GM12878 (cell line): ENCODE data around the gene TMCC2. TPM values are rescaled to one million over a fixed set of nuclear protein-coding genes. Genes with fewer than 3 reads are reported as not detected.

Experiments used
- CBX3 ChIP-seq: fragments of 200-600 bp; sonication (generic); IDR thresholded peaks from 2 replicates; pipeline ENCODE4 v1.6.1; 2016; ENCODE audit warnings: low read depth, borderline replicate concordance
- CHD4 ChIP-seq: fragments of 200-600 bp; sonication (generic); IDR thresholded peaks from 2 replicates; pipeline ENCODE4 v1.6.1; 2016; ENCODE audit warnings: mild to moderate bottlenecking
- CREM ChIP-seq: IDR thresholded peaks from 2 replicates; pipeline ENCODE4 v1.6.1; 2014; ENCODE audit warnings: antibody characterized with exemption, low read depth
- EP300 ChIP-seq, 2 experiments: fragments of 150-350 bp in 1 of 2; IDR thresholded peaks; 2 replicates each; pipeline ENCODE4 v1.6.1; 2011 to 2012; ENCODE audit warnings: low read depth in 2 of 2, low read length in 2 of 2, borderline replicate concordance in 1 of 2, improper control_type of control experiment in 1 of 2, inconsistent platforms in 1 of 2; ENCODE audit not compliant: control insufficient read depth in 1 of 2
- FOXM1 ChIP-seq: IDR thresholded peaks from 2 replicates; pipeline ENCODE4 v1.6.1; 2012; ENCODE audit warnings: low read depth, mild to moderate bottlenecking, inconsistent platforms, low read length, moderate library complexity
- IKZF1 ChIP-seq: fragments of 450-650 bp; conservative IDR thresholded peaks from 2 replicates; pipeline ENCODE4 v1.6.1; 2017; ENCODE audit warnings: antibody characterized with exemption, mild to moderate bottlenecking
- JUNB ChIP-seq: IDR thresholded peaks from 2 replicates; pipeline ENCODE4 v1.6.1; 2016; ENCODE audit warnings: antibody characterized with exemption, mild to moderate bottlenecking
- KLF5 ChIP-seq: fragments of 450-650 bp; IDR thresholded peaks from 2 replicates; pipeline ENCODE4 v1.6.1; 2014; ENCODE audit warnings: mild to moderate bottlenecking; ENCODE audit not compliant: partially characterized antibody
- LARP7 ChIP-seq: fragments of 450-650 bp; IDR thresholded peaks from 2 replicates; pipeline ENCODE4 v1.6.1; 2017; ENCODE audit warnings: mild to moderate bottlenecking
- MEF2A ChIP-seq: IDR thresholded peaks from 2 replicates; pipeline ENCODE4 v1.6.1; 2011; ENCODE audit warnings: low read depth, mild to moderate bottlenecking, low read length, moderate library complexity; ENCODE audit not compliant: insufficient read depth
- MTA2 ChIP-seq: fragments of 450-650 bp; IDR thresholded peaks from 2 replicates; pipeline ENCODE4 v1.6.1; 2016; ENCODE audit warnings: low read depth, mild to moderate bottlenecking, moderate library complexity
- MYB ChIP-seq: fragments of 150-350 bp; IDR thresholded peaks from 2 replicates; pipeline ENCODE4 v1.6.1; 2014; ENCODE audit warnings: mild to moderate bottlenecking, low read depth, low read length, borderline replicate concordance
- PAX5 ChIP-seq: IDR thresholded peaks from 2 replicates; pipeline ENCODE4 v1.6.1; 2011; ENCODE audit warnings: low read depth, low read length, borderline replicate concordance
- POU2F2 ChIP-seq: IDR thresholded peaks from 3 replicates; pipeline ENCODE4 v1.6.1; 2011; ENCODE audit warnings: low read depth, mild to moderate bottlenecking, low read length, borderline replicate concordance
- RFX5 ChIP-seq: IDR thresholded peaks from 2 replicates; pipeline ENCODE4 v1.6.1; 2011; ENCODE audit warnings: low read depth, low read length, improper control_type of control experiment
- RUNX3 ChIP-seq: IDR thresholded peaks from 2 replicates; pipeline ENCODE4 v1.6.1; 2012; ENCODE audit warnings: low read length, inconsistent platforms
- SMAD1 ChIP-seq: fragments of 450-650 bp; IDR thresholded peaks from 2 replicates; pipeline ENCODE4 v1.6.1; 2018; ENCODE audit warnings: mild to moderate bottlenecking, low read depth; ENCODE audit not compliant: partially characterized antibody
- SMC3 ChIP-seq: IDR thresholded peaks from 2 replicates; pipeline ENCODE4 v1.6.1; 2011; ENCODE audit warnings: low read length, improper control_type of control experiment, borderline replicate concordance
- SUZ12 ChIP-seq: fragments of 200-600 bp; sonication (generic); IDR thresholded peaks from one replicate; pipeline ENCODE4 v1.6.1; 2018; ENCODE audit warnings: antibody characterized with exemption, mild to moderate bottlenecking; ENCODE audit not compliant: unreplicated experiment
- TCF3 ChIP-seq: IDR thresholded peaks from 2 replicates; pipeline ENCODE4 v1.6.1; 2012; ENCODE audit warnings: low read depth, mild to moderate bottlenecking, low read length, borderline replicate concordance; ENCODE audit not compliant: insufficient read depth
- YY1 ChIP-seq: IDR thresholded peaks from 2 replicates; pipeline ENCODE4 v1.6.1; 2011; ENCODE audit warnings: low read depth, mild to moderate bottlenecking, low read length
- polyA plus RNA-seq, 11 experiments: library from polyadenylated mRNA; depleted of rRNA in 4 of 11; unstranded in 6 of 11; stranded (reverse) in 5 of 11; fragments of >200 nt; fragmentation: Nextera tagmentation in 4 of 11; fragmentation: Illumina TruSeq in 1 of 11; extraction: Ambion mirVana in 4 of 11; extraction: Trizol in 1 of 11; gene quantifications; 1 replicate in 1 of 11; 2 replicates in 10 of 11; pipeline versions ENCODE4 v1.2.1 to v1.2.3, GENCODE V29; 2011 to 2016; ENCODE audit warnings: inconsistent platforms in 2 of 11, missing spikeins in 2 of 11, low read depth in 1 of 11
- total RNA-seq, 4 experiments: library from RNA; depleted of rRNA in 3 of 4; stranded (reverse); fragments of >200 nt in 3 of 4; fragmentation: Illumina TruSeq in 1 of 4; extraction: Trizol in 1 of 4; gene quantifications; 2 replicates each; pipeline versions ENCODE4 v1.2.1 to v1.2.3, GENCODE V29; 2013 to 2021
- TF ChIP-seq, protein P1 (sequence below): fragments of 450-650 bp; IDR thresholded peaks from 2 replicates; pipeline ENCODE4 v1.6.1; 2017; ENCODE audit warnings: mild to moderate bottlenecking, moderate library complexity
- TF ChIP-seq, protein P2 (sequence below), 3 experiments: IDR thresholded peaks in 2 of 3; conservative IDR thresholded peaks in 1 of 3; 2 replicates each; pipeline ENCODE4 v1.5.1; 2011; ENCODE audit warnings: low read depth in 3 of 3, low read length in 3 of 3, mild to moderate bottlenecking in 3 of 3, control low read depth in 2 of 3, moderate library complexity in 2 of 3, inconsistent platforms in 1 of 3, mixed read lengths in 1 of 3; ENCODE audit not compliant: control insufficient read depth in 2 of 3, insufficient read depth in 1 of 3; ENCODE audit errors: extremely low read depth in 1 of 3
- TF ChIP-seq, protein P3 (sequence below): IDR thresholded peaks from 2 replicates; pipeline ENCODE4 v1.6.1; 2011; ENCODE audit warnings: low read depth, mild to moderate bottlenecking, low read length, moderate library complexity, borderline replicate concordance; ENCODE audit errors: extremely low read depth

The TMCC2 gene
- total and polyA plus RNA-seq, 10 of the 15 experiments (the other 5 are each of a cell fraction or from before 2014, with no cell fraction given): 0.06 to 2.3 (median 0.76) TPM

DNA sequence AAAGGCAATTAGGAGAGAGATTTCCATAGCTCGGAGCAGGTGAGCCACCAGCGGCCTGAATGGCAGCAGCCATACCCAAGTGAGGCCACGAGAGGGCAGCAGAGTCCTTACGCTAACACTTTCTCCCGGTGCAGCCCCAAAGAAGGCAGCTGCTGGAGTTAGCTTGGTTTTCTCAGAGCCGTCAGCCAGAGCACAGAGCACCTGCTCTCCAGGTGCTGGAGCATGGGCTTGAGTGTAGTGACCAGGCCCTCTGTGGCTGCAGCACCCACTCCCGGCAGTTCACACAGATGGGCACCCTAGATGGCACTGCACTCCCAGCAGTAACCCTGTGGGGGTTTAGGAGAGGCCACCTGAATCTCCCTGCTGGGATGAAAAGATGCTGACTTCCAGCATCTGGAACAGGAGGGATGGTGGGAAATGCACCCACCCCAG lies 45.8 kb downstream of the TMCC2 start (continued):
- TF ChIP-seq, protein P1, sequence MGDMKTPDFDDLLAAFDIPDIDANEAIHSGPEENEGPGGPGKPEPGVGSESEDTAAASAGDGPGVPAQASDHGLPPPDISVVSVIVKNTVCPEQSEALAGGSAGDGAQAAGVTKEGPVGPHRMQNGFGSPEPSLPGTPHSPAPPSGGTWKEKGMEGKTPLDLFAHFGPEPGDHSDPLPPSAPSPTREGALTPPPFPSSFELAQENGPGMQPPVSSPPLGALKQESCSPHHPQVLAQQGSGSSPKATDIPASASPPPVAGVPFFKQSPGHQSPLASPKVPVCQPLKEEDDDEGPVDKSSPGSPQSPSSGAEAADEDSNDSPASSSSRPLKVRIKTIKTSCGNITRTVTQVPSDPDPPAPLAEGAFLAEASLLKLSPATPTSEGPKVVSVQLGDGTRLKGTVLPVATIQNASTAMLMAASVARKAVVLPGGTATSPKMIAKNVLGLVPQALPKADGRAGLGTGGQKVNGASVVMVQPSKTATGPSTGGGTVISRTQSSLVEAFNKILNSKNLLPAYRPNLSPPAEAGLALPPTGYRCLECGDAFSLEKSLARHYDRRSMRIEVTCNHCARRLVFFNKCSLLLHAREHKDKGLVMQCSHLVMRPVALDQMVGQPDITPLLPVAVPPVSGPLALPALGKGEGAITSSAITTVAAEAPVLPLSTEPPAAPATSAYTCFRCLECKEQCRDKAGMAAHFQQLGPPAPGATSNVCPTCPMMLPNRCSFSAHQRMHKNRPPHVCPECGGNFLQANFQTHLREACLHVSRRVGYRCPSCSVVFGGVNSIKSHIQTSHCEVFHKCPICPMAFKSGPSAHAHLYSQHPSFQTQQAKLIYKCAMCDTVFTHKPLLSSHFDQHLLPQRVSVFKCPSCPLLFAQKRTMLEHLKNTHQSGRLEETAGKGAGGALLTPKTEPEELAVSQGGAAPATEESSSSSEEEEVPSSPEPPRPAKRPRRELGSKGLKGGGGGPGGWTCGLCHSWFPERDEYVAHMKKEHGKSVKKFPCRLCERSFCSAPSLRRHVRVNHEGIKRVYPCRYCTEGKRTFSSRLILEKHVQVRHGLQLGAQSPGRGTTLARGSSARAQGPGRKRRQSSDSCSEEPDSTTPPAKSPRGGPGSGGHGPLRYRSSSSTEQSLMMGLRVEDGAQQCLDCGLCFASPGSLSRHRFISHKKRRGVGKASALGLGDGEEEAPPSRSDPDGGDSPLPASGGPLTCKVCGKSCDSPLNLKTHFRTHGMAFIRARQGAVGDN: no peak
- TF ChIP-seq EP300 (IDR thresholded peaks at IDR 0.05; ENCODE audit: borderline replicate concordance in 1 of 2, control insufficient read depth in 1 of 2, low read depth in 2 of 2, low read length in 2 of 2): peak in 1 of 2 experiments; percentile 38; a peak in 1 of 4 replicates
- 0 out of 2 replicates have a peak, but pooled peaks have one; percentile 43 for TF ChIP-seq FOXM1
- TF ChIP-seq CHD4: no peak
- no peak for TF ChIP-seq MTA2
- TF ChIP-seq, protein P2, sequence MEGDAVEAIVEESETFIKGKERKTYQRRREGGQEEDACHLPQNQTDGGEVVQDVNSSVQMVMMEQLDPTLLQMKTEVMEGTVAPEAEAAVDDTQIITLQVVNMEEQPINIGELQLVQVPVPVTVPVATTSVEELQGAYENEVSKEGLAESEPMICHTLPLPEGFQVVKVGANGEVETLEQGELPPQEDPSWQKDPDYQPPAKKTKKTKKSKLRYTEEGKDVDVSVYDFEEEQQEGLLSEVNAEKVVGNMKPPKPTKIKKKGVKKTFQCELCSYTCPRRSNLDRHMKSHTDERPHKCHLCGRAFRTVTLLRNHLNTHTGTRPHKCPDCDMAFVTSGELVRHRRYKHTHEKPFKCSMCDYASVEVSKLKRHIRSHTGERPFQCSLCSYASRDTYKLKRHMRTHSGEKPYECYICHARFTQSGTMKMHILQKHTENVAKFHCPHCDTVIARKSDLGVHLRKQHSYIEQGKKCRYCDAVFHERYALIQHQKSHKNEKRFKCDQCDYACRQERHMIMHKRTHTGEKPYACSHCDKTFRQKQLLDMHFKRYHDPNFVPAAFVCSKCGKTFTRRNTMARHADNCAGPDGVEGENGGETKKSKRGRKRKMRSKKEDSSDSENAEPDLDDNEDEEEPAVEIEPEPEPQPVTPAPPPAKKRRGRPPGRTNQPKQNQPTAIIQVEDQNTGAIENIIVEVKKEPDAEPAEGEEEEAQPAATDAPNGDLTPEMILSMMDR (IDR thresholded peaks at IDR 0.05 in 2 of 3, conservative IDR thresholded peaks at IDR 0.05 in 1 of 3; ENCODE audit: control insufficient read depth in 2 of 3, extremely low read depth in 1 of 3, insufficient read depth in 1 of 3, low read depth in 3 of 3, low read length in 3 of 3): peak; percentile 92 to 98 (median 98)
- no peak for TF ChIP-seq SUZ12
- TF ChIP-seq SMC3: peak; percentile 100
- peak; percentile 48; the same call in 1 of the 2 replicates for TF ChIP-seq IKZF1
- no peak for TF ChIP-seq PAX5
- no peak for TF ChIP-seq MYB
- 0 out of 3 replicates have a peak, but pooled peaks have one; percentile 52 for TF ChIP-seq POU2F2
- TF ChIP-seq CBX3: no peak
- no peak for TF ChIP-seq JUNB
- 0 out of 2 replicates have a peak, but pooled peaks have one; percentile 71 for TF ChIP-seq TCF3
- no peak for TF ChIP-seq SMAD1
- TF ChIP-seq RUNX3: no peak; the same call in 1 of the 2 replicates
- peak; percentile 81 for TF ChIP-seq YY1
- TF ChIP-seq LARP7: peak; percentile 26; the same call in 1 of the 2 replicates
- 0 out of 2 replicates have a peak, but pooled peaks have one; percentile 34 for TF ChIP-seq MEF2A
- TF ChIP-seq, protein P3, sequence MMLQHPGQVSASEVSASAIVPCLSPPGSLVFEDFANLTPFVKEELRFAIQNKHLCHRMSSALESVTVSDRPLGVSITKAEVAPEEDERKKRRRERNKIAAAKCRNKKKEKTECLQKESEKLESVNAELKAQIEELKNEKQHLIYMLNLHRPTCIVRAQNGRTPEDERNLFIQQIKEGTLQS: no peak
- no peak; the same call in 1 of the 2 replicates for TF ChIP-seq RFX5
- TF ChIP-seq KLF5: peak; percentile 16
- no peak for TF ChIP-seq CREM
